Right cardiac atrium (tissue), 5 donors: Measurements from ENCODE around the gene POPDC2. TPM values are rescaled to one million over a fixed set of nuclear protein-coding genes. Genes with fewer than 3 reads are reported as not detected.

Source experiments
- ATAC-seq, 2 donors: fragments of 200-7000 bp; cut with Tn5 transposase; one replicate each; pipeline versions ENCODE4 v1.8.0 to v1.9.1; 2020; ENCODE audit warnings: moderate library complexity in 2 of 2, mild to moderate bottlenecking in 1 of 2
- DNase-seq, 3 donors: peaks; one replicate each; pipeline ENCODE4 v3.0.0-alpha.2; 2020
- H3K27ac ChIP-seq: one replicate; pipeline ENCODE4 v1.5.1; 2013; ENCODE audit warnings: mild to moderate bottlenecking, low read length, control low read depth, moderate library complexity
- H3K27me3 ChIP-seq: one replicate; pipeline ENCODE4 v1.6.1; 2013; ENCODE audit not compliant: control insufficient read depth, insufficient read depth
- H3K4me1 ChIP-seq: one replicate; pipeline ENCODE4 v1.6.1; 2013; ENCODE audit warnings: low read length; ENCODE audit not compliant: control insufficient read depth, insufficient read depth
- H3K4me3 ChIP-seq: one replicate; pipeline ENCODE4 v1.5.1; 2013; ENCODE audit warnings: low read length, control low read depth
- H3K9me3 ChIP-seq: one replicate; pipeline ENCODE4 v1.6.1; 2013; ENCODE audit warnings: low read length; ENCODE audit not compliant: control insufficient read depth
- WGBS: extraction: QIAGEN DNeasy Blood & Tissue Kit; methylation state at CpG from one replicate; pipeline ENCODE4 v1.1.7; 2013; 5-methylcytosine and 5-hydroxymethylcytosine counted together
- intact Hi-C, 4 donors: fragments of 100-400 bp; cut with DNase I; formaldehyde crosslinking; loops; one replicate each; pipeline versions ENCODE4 v1.11.0 to v1.14.0; 2022 to 2023
- polyA plus RNA-seq: library from polyadenylated mRNA; stranded (reverse); fragments of 200-250 nt; gene quantifications from one replicate; pipeline ENCODE4 v1.2.3, GENCODE V29; 2013
- total RNA-seq, 4 donors: library from RNA; stranded (reverse); fragmentation: NEBNext Ultra II Directional; extraction: Animal tissue kit (Norgen Biotek cat#: 25700); gene quantifications; one replicate each; pipeline ENCODE4 v1.2.1, GENCODE V29; 2021
- donor health status: healthy with polysubstance abuse.
- donor health status: DM: no; HTN: yes; CAD: no.
- donor health status: DM: no; HTN: no; CAD: no.
- donor health status: DM: no; HTN: yes; CAD: no; lungs with severe emphysema.
- donor health status: DM: yes; HTN: yes; CAD: no.

Gene POPDC2
- total and polyA plus RNA-seq, 5 donors: 348 to 827 (median 504) TPM

GRCh38 chr3:119639494-119640350 lies 20.7 kb downstream of the POPDC2 start:
- intact Hi-C loops: no loop called here
- ATAC-seq (no peak), DNase-seq (no peak)
- H3K27me3 ChIP-seq: no peaks in the 10 kb centered on the region
- H3K4me1 ChIP-seq: peaks cover 21% of the 10 kb centered on the region
- 91% methylated on average over 2 of the region's 2 CpGs for WGBS
- peak overlapping the region; percentile 73 for H3K27ac ChIP-seq
- H3K4me3 ChIP-seq: no peak overlapping the region
- H3K9me3 ChIP-seq: no peaks in the 10 kb centered on the region

- no peaks in the 10 kb centered on the region for H3K27me3 ChIP-seq
- no peak for DNase-seq
- peak overlapping the region; percentile 99 for H3K27ac ChIP-seq
- peak; percentile 19 to 69 for ATAC-seq
- 50% methylated on average over 3 of the region's 3 CpGs for WGBS
- peaks cover 19% of the 10 kb centered on the region for H3K4me1 ChIP-seq
- no peaks in the 10 kb centered on the region for H3K9me3 ChIP-seq
- intact Hi-C loops: no loop called here
- H3K4me3 ChIP-seq: no peak overlapping the region
Measured at GRCh38 chr3:119637679-119638477, 22.5 kb downstream of the POPDC2 start.

GRCh38 chr3:119636891-119637611 lies 23.3 kb downstream of the POPDC2 start:
- Histone ChIP-seq H3K4me3 (no peak overlapping the region), H3K27me3 (no peaks in the 10 kb centered on the region), H3K27ac (peak overlapping the region; percentile 77), H3K4me1 (peaks cover 19% of the 10 kb centered on the region), H3K9me3 (no peaks in the 10 kb centered on the region)
- WGBS: 81% methylated on average over 4 of the region's 4 CpGs
- DNase-seq: no peak
- no peak for ATAC-seq
- intact Hi-C loops: no loop called here

GRCh38 chr3:119636249-119636648 lies 24.1 kb downstream of the POPDC2 start:
- peak overlapping the region; percentile 78 for H3K27ac ChIP-seq

GRCh38 chr3:119635719-119636118 lies 24.7 kb downstream of the POPDC2 start:
- DNase-seq: no peak
- ATAC-seq: no peak
- 74% methylated on average over 10 of the region's 10 CpGs for WGBS

More at GRCh38 chr3:119636249-119636648, 24.1 kb downstream of the POPDC2 start:
- Histone ChIP-seq H3K4me1 (peaks cover 19% of the 10 kb centered on the region), H3K4me3 (no peak overlapping the region), H3K9me3 (no peaks in the 10 kb centered on the region), H3K27me3 (no peaks in the 10 kb centered on the region)
- ATAC-seq (peak in 1 of 2 donors; percentile 4), DNase-seq (no peak)
- whole genome bisulfite sequencing: 15% methylated on average over 1 of the region's 1 CpG
- intact Hi-C loops: no loop called here

GRCh38 chr3:119632829-119633228 lies 27.6 kb downstream of the POPDC2 start:
- no peak overlapping the region for H3K4me3 ChIP-seq
- H3K4me1 ChIP-seq: peaks cover 20% of the 10 kb centered on the region
- no peak for ATAC-seq
- H3K27ac ChIP-seq: no peak overlapping the region
- no peak for DNase-seq
- H3K27me3 ChIP-seq: no peaks in the 10 kb centered on the region
- intact Hi-C loops: no loop called here
- WGBS: 89% methylated on average over 4 of the region's 4 CpGs
- H3K9me3 ChIP-seq: no peaks in the 10 kb centered on the region

More at GRCh38 chr3:119635719-119636118, 24.7 kb downstream of the POPDC2 start:
- peaks cover 19% of the 10 kb centered on the region for H3K4me1 ChIP-seq
- H3K9me3 ChIP-seq: no peaks in the 10 kb centered on the region
- H3K27ac ChIP-seq: peak overlapping the region; percentile 78
- no peaks in the 10 kb centered on the region for H3K27me3 ChIP-seq
- no peak overlapping the region for H3K4me3 ChIP-seq
- intact Hi-C loops: no loop called here

GRCh38 chr3:119632216-119632615 lies 28.2 kb downstream of the POPDC2 start:
- Histone ChIP-seq H3K9me3 (no peaks in the 10 kb centered on the region), H3K4me1 (peaks cover 22% of the 10 kb centered on the region), H3K27ac (no peak overlapping the region), H3K4me3 (no peak overlapping the region), H3K27me3 (no peaks in the 10 kb centered on the region)
- 67% methylated on average over 4 of the region's 4 CpGs for WGBS
- no peak for ATAC-seq
- intact Hi-C loops: no loop called here
- no peak for DNase-seq

- Histone ChIP-seq H3K4me1 (peaks cover 19% of the 10 kb centered on the region), H3K27me3 (no peaks in the 10 kb centered on the region), H3K4me3 (no peak overlapping the region), H3K27ac (no peak overlapping the region), H3K9me3 (no peaks in the 10 kb centered on the region)
- 78% methylated on average over 3 of the region's 3 CpGs for WGBS
- DNase-seq (no peak), ATAC-seq (no peak)
- intact Hi-C loops: no loop called here
Measured at GRCh38 chr3:119631516-119631915, 28.9 kb downstream of the POPDC2 start.

GRCh38 chr3:119630880-119631329 lies 29.5 kb downstream of the POPDC2 start:
- 78% methylated on average over 7 of the region's 7 CpGs for WGBS
- Histone ChIP-seq H3K27me3 (no peaks in the 10 kb centered on the region), H3K27ac (peak overlapping the region; percentile 62), H3K9me3 (no peaks in the 10 kb centered on the region), H3K4me3 (no peak overlapping the region), H3K4me1 (peaks cover 21% of the 10 kb centered on the region)
- intact Hi-C loops: no loop called here
- DNase-seq: no peak
- peak in 1 of 2 donors; percentile 48 for ATAC-seq

GRCh38 chr3:119630128-119630879 lies 30.1 kb downstream of the POPDC2 start:
- H3K4me3 ChIP-seq: no peak overlapping the region
- intact Hi-C loops: no loop called here
- H3K27ac ChIP-seq: peak overlapping the region; percentile 62
- peak in 1 of 2 donors; percentile 48 for ATAC-seq
- no peaks in the 10 kb centered on the region for H3K27me3 ChIP-seq
- peaks cover 22% of the 10 kb centered on the region for H3K4me1 ChIP-seq
- H3K9me3 ChIP-seq: no peaks in the 10 kb centered on the region
- DNase-seq: no peak
- WGBS: 77% methylated on average over 8 of the region's 8 CpGs
